DND-41 (cell line): ENCODE measurements around the gene FXYD6.
"Not testable (repeated sequence)": the region's sequence is repeated elsewhere in the genome, so short reads cannot be mapped to it uniquely, and the experiment has no call there.

Source experiments
- ATAC-seq: fragments of 200-7000 bp; cut with Tn5 transposase; 3 replicates; pipeline ENCODE4 v1.9.1; 2021; ENCODE audit warnings: low read depth; ENCODE audit not compliant: insufficient read depth
- DNase-seq: peaks from one replicate; pipeline ENCODE4 v3.0.0-alpha.2; 2020
- H2AFZ ChIP-seq: 2 replicates; pipeline ENCODE4 v1.6.0; 2012; ENCODE audit warnings: low read depth, low read length
- H3K27ac ChIP-seq: 2 replicates; pipeline ENCODE4 v1.5.1; 2012; ENCODE audit warnings: low read length, inconsistent platforms
- H3K27me3 ChIP-seq: fragments of 200-600 bp; sonication (generic); 2 replicates; pipeline ENCODE4 v1.6.0; 2012; ENCODE audit warnings: low read length, mild to moderate bottlenecking, inconsistent platforms; ENCODE audit not compliant: insufficient read depth, poor library complexity
- H3K36me3 ChIP-seq: 2 replicates; pipeline ENCODE4 v1.5.1; 2012; ENCODE audit warnings: low read length, inconsistent platforms; ENCODE audit not compliant: insufficient read depth
- H3K4me1 ChIP-seq: 2 replicates; pipeline ENCODE4 v1.5.1; 2012; ENCODE audit warnings: mild to moderate bottlenecking, low read length; ENCODE audit not compliant: insufficient read depth
- H3K4me2 ChIP-seq: 2 replicates; pipeline ENCODE4 v1.6.0; 2012; ENCODE audit warnings: mild to moderate bottlenecking, moderate library complexity, low read length, inconsistent platforms; ENCODE audit not compliant: insufficient read depth
- H3K4me3 ChIP-seq, 2 experiments: fragments of 200-600 bp in 1 of 2; shearing (Covaris generic) in 1 of 2; 2 replicates each; pipeline ENCODE4 v1.5.1; 2012 to 2016; ENCODE audit warnings: inconsistent platforms in 2 of 2, low read length in 2 of 2, mild to moderate bottlenecking in 2 of 2, low read depth in 1 of 2, moderate library complexity in 1 of 2
- H3K79me2 ChIP-seq: 2 replicates; pipeline ENCODE4 v1.6.0; 2012; ENCODE audit warnings: low read length, inconsistent platforms; ENCODE audit not compliant: insufficient read depth
- H3K9ac ChIP-seq: 2 replicates; pipeline ENCODE4 v1.6.0; 2012; ENCODE audit warnings: low read depth, mild to moderate bottlenecking, inconsistent platforms, low read length, moderate library complexity
- H3K9me3 ChIP-seq: 2 replicates; pipeline ENCODE4 v1.5.1; 2012; ENCODE audit warnings: low read length, moderate library complexity, mild to moderate bottlenecking, inconsistent platforms; ENCODE audit not compliant: insufficient read depth, severe bottlenecking
- H4K20me1 ChIP-seq: 2 replicates; pipeline ENCODE4 v1.6.0; 2012; ENCODE audit warnings: low read length; ENCODE audit not compliant: insufficient read depth
- CTCF ChIP-seq: IDR thresholded peaks from 2 replicates; pipeline ENCODE4 v1.5.1; 2012; ENCODE audit warnings: borderline replicate concordance, low read length, moderate library complexity, mild to moderate bottlenecking; ENCODE audit not compliant: poor library complexity, severe bottlenecking; ENCODE audit errors: extremely low read depth
- EZH2 ChIP-seq: IDR thresholded peaks from 3 replicates; pipeline ENCODE4 v1.6.1; 2012; ENCODE audit warnings: borderline replicate concordance, low read depth, mild to moderate bottlenecking, moderate library complexity, low read length, inconsistent platforms; ENCODE audit not compliant: severe bottlenecking

The FXYD6 gene

GRCh38 chr11:117876341-117877119 lies at the start of gene FXYD6:
FXYD6 (minus strand) TSS chr11:117876658; CDS start chr11:117842776, 33,882 bp downstream.
- TF ChIP-seq EZH2, result peak; percentile 20
- TF ChIP-seq CTCF, result no peak
- H3K36me3 ChIP-seq, result peaks cover 12% of the 10 kb centered on the region; the same call in 1 of the 2 replicates
- peak within 1 kb of the TSS; percentile 53 to 90 for H3K4me3 ChIP-seq
- H2AFZ ChIP-seq, result peak within 1 kb of the TSS; percentile 78
- peak within 1 kb of the TSS; percentile 70 for H3K27ac ChIP-seq
- H3K4me1 ChIP-seq, result peaks cover 44% of the 10 kb centered on the region
- H3K79me2 ChIP-seq, result peaks cover 49% of the 10 kb centered on the region
- peak within 1 kb of the TSS; percentile 90 for H3K4me2 ChIP-seq
- peak; percentile 64 for ATAC-seq
- peaks cover 37% of the 10 kb centered on the region for H4K20me1 ChIP-seq
- H3K9ac ChIP-seq, result peak within 1 kb of the TSS; percentile 79
- H3K9me3 ChIP-seq, result no peaks in the 10 kb centered on the region
- DNase-seq, result peak; percentile 69
- H3K27me3 ChIP-seq, result no peaks in the 10 kb centered on the region

- H3K27me3 ChIP-seq, H2AFZ ChIP-seq, H3K9ac ChIP-seq, H3K9me3 ChIP-seq, H3K27ac ChIP-seq, H4K20me1 ChIP-seq, H3K36me3 ChIP-seq, H3K4me2 ChIP-seq, DNase-seq, H3K4me3 ChIP-seq, H3K79me2 ChIP-seq, ATAC-seq: not testable (repeated sequence)
- peaks cover 42% of the 10 kb centered on the region for H3K4me1 ChIP-seq
Measured at GRCh38 chr11:117926166-117926565, 49.7 kb upstream of the FXYD6 start.

- no peak for DNase-seq
Measured at GRCh38 chr11:117925198-117925925, 48.9 kb upstream of the FXYD6 start.

More at GRCh38 chr11:117925198-117925925, 48.9 kb upstream of the FXYD6 start:
- H3K79me2 ChIP-seq, result no peaks in the 10 kb centered on the region
- no peaks in the 10 kb centered on the region for H3K36me3 ChIP-seq
- H2AFZ ChIP-seq, result no peak overlapping the region
- ATAC-seq, result no peak
- H3K9ac ChIP-seq, result no peak overlapping the region
- H3K9me3 ChIP-seq, result no peaks in the 10 kb centered on the region
- no peaks in the 10 kb centered on the region for H3K27me3 ChIP-seq
- no peaks in the 10 kb centered on the region for H4K20me1 ChIP-seq
- H3K4me3 ChIP-seq, result no peak overlapping the region
- no peak for TF ChIP-seq EZH2
- TF ChIP-seq CTCF, result no peak
- H3K4me2 ChIP-seq, result no peak overlapping the region
- H3K4me1 ChIP-seq, result peaks cover 34% of the 10 kb centered on the region
- H3K27ac ChIP-seq, result peak overlapping the region; percentile 20; the same call in 1 of the 2 replicates
